Endothelial cell of umbilical vein (primary cell): ENCODE measurements around the gene PDE11A. TPM values are rescaled to one million over a fixed set of nuclear protein-coding genes. Genes with fewer than 3 reads are reported as not detected.

ENCODE experiments used
- BruUV-seq: library from RNA; stranded (reverse); fragments of 400-500 nt; replicated peaks from 2 replicates; lab custom pipeline; 2021; lab: Mats Ljungman, UMichigan
- CTCF ChIA-PET: fragments of 300-600, 350-600 bp; sonication (Branson Sonifier 250); formaldehyde crosslinking; loops from one replicate; lab custom pipeline; 2021; ENCODE audit warnings: antibody characterized with exemption, inconsistent platforms; lab: Charles Lee
- POLR2A ChIA-PET: fragments of 300-600, 350-600 bp; sonication (Branson Sonifier 250); formaldehyde crosslinking; loops from one replicate; lab custom pipeline; 2021; ENCODE audit warnings: antibody characterized with exemption, inconsistent platforms; lab: Charles Lee
- DNase-seq: peaks from one replicate; pipeline ENCODE4 v3.0.0-alpha.2; 2011; ENCODE audit warnings: low read depth, low spot score
- FAIRE-seq: peaks from 2 replicates; lab custom pipeline; 2011; peaks lifted over from hg19 to GRCh38; lab: Jason Lieb, UNC
- H2AFZ ChIP-seq: 2 replicates; pipeline ENCODE4 v1.6.0; 2012; ENCODE audit warnings: low read depth, low read length, control low read depth, inconsistent platforms
- H3K27ac ChIP-seq: 2 replicates; pipeline ENCODE4 v1.5.1; 2011; ENCODE audit warnings: low read depth, mild to moderate bottlenecking, control low read depth, low read length, moderate library complexity; ENCODE audit not compliant: insufficient read depth
- H3K27me3 ChIP-seq, 2 experiments: 2 replicates each; pipeline versions ENCODE4 v1.6.0 to v1.6.1; 2011; ENCODE audit warnings: low read length in 2 of 2, mixed read lengths in 1 of 2; ENCODE audit not compliant: control insufficient read depth in 2 of 2, insufficient read depth in 2 of 2
- H3K36me3 ChIP-seq, 2 experiments: 2 replicates in 1 of 2; 3 replicates in 1 of 2; pipeline ENCODE4 v1.5.1; 2011; ENCODE audit warnings: low read length in 2 of 2, mild to moderate bottlenecking in 1 of 2, moderate library complexity in 1 of 2; ENCODE audit not compliant: control insufficient read depth in 2 of 2, insufficient read depth in 2 of 2; ENCODE audit errors: extremely low read depth in 1 of 2
- H3K4me1 ChIP-seq: 3 replicates; pipeline ENCODE4 v1.5.1; 2011; ENCODE audit warnings: mild to moderate bottlenecking, low read length; ENCODE audit not compliant: control insufficient read depth, insufficient read depth; ENCODE audit errors: extremely low read depth
- H3K4me2 ChIP-seq: 2 replicates; pipeline ENCODE4 v1.6.1; 2011; ENCODE audit warnings: low read length, control low read depth, mixed read lengths; ENCODE audit not compliant: insufficient read depth
- H3K4me3 ChIP-seq, 3 experiments: fragments of 200-600 bp in 1 of 3; sonication (generic), shearing (Covaris generic) in 1 of 3; replicated peaks in 1 of 3; 2 replicates each; pipeline ENCODE4 v1.5.1; 2011 to 2016; ENCODE audit warnings: control low read depth in 3 of 3, low read length in 3 of 3, mild to moderate bottlenecking in 2 of 3, inconsistent platforms in 1 of 3, low read depth in 1 of 3, moderate library complexity in 1 of 3; ENCODE audit not compliant: insufficient read depth in 1 of 3
- H3K79me2 ChIP-seq: 2 replicates; pipeline ENCODE4 v1.6.0; 2012; ENCODE audit warnings: low read length, inconsistent platforms; ENCODE audit not compliant: control insufficient read depth, insufficient read depth
- H3K9ac ChIP-seq: replicated peaks from 2 replicates; pipeline ENCODE3; 2011; ENCODE audit warnings: low read length, control low read depth; ENCODE audit not compliant: insufficient read depth; ENCODE audit errors: extremely low read depth
- H3K9me1 ChIP-seq: replicated peaks from 3 replicates; pipeline ENCODE4 v1.6.0; 2011; ENCODE audit warnings: mild to moderate bottlenecking, low read length; ENCODE audit not compliant: control insufficient read depth, insufficient read depth; ENCODE audit errors: extremely low read depth
- H3K9me3 ChIP-seq: replicated peaks from 2 replicates; pipeline ENCODE4 v1.5.1; 2012; ENCODE audit warnings: low read length, inconsistent platforms; ENCODE audit not compliant: control insufficient read depth, insufficient read depth
- H4K20me1 ChIP-seq: replicated peaks from 2 replicates; pipeline ENCODE3; 2011; ENCODE audit warnings: mild to moderate bottlenecking, low read length; ENCODE audit not compliant: control insufficient read depth, insufficient read depth; ENCODE audit errors: extremely low read depth
- EZH2 ChIP-seq: IDR thresholded peaks from 2 replicates; pipeline ENCODE4 v1.6.1; 2012; ENCODE audit warnings: borderline replicate concordance, low read depth, mild to moderate bottlenecking, moderate library complexity, low read length, inconsistent platforms; ENCODE audit not compliant: severe bottlenecking
- FOS ChIP-seq: IDR thresholded peaks from 2 replicates; pipeline ENCODE4 v1.6.1; 2011; ENCODE audit warnings: mild to moderate bottlenecking, low read length, moderate library complexity, borderline replicate concordance; ENCODE audit not compliant: insufficient read depth
- GATA2 ChIP-seq: IDR thresholded peaks from 2 replicates; pipeline ENCODE4 v1.7.0; 2011; ENCODE audit warnings: low read depth, mild to moderate bottlenecking, moderate library complexity, mixed read lengths, low read length; ENCODE audit not compliant: insufficient read length, insufficient read depth
- JUN ChIP-seq: IDR thresholded peaks from 2 replicates; pipeline ENCODE4 v1.6.1; 2011; ENCODE audit warnings: borderline replicate concordance, low read depth; ENCODE audit not compliant: insufficient read length, insufficient read depth
- MAX ChIP-seq: IDR thresholded peaks from 2 replicates; pipeline ENCODE4 v1.6.1; 2011; ENCODE audit not compliant: insufficient read depth, insufficient read length
- MYC ChIP-seq: IDR thresholded peaks from one replicate; pipeline ENCODE4 v1.6.1; 2011; ENCODE audit warnings: mild to moderate bottlenecking, low read depth, low read length
- POLR2A ChIP-seq: IDR thresholded peaks from 2 replicates; pipeline ENCODE4 v1.6.1; 2012; ENCODE audit warnings: low read depth, mild to moderate bottlenecking, control low read depth, low read length
- POLR2AphosphoS5 ChIP-seq: IDR thresholded peaks from 2 replicates; pipeline ENCODE4 v1.6.1; 2012; ENCODE audit warnings: low read depth, mild to moderate bottlenecking, control low read depth, low read length, moderate library complexity; ENCODE audit not compliant: insufficient read depth
- dilution Hi-C: fragments of 300-500 bp; cut with MboI; formaldehyde crosslinking; loops from one replicate; pipeline ENCODE4 v1.15.0; 2019; ENCODE audit warnings: low sequenced_read_pairs; ENCODE audit not compliant: extremely low pct_ligation_motif_present
- intact Hi-C: fragments of 100-400 bp; cut with micrococcal nuclease; formaldehyde crosslinking; loops from one replicate; pipeline ENCODE4 v1.10.0; 2022
- polyA plus RNA-seq, 4 experiments: library from polyadenylated mRNA; depleted of rRNA in 3 of 4; stranded (reverse) in 3 of 4; unstranded in 1 of 4; fragments of >200 nt; gene quantifications; 2 replicates each; pipeline versions ENCODE4 v1.2.1 to v1.2.3, GENCODE V29; 2011 to 2012; ENCODE audit warnings: missing spikeins in 1 of 4
- total RNA-seq: library from RNA; stranded (reverse); gene quantifications from 2 replicates; pipeline ENCODE4 v1.2.3, GENCODE V29; 2021
- TF ChIP-seq, protein P1 (sequence below), 2 donors: IDR thresholded peaks; 1 replicate in 1 of 2; 2 replicates in 1 of 2; pipeline ENCODE4 v1.5.1; 2011; ENCODE audit warnings: low read length in 2 of 2, mild to moderate bottlenecking in 2 of 2, moderate library complexity in 2 of 2, control low read depth in 1 of 2, inconsistent platforms in 1 of 2, low read depth in 1 of 2; ENCODE audit not compliant: insufficient read depth in 1 of 2; ENCODE audit errors: extremely low read depth in 1 of 2

Gene PDE11A
- total and polyA plus RNA-seq, 2 donors (not counting 3 experiments of a cell fraction or from before 2014, with no cell fraction given): 0.07 to 0.51 TPM

DNA sequence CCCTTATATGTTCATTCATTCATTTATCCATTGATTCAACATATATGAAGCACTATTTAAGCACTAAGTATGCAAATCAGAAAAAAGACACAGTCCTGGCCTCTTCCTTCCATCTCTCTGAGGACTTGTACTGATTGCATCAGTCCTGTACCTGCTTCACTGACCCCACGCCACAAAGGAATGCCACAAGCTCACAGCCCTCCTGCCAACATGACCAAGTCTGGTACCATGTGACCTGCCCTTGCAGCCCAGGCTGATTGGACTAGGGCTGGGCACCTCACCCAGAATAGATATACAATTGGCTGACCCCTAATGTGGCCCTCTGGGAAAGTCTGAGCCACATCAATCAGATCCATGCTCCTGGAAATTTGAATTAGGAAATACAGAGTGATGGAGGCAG lies 483.4 kb downstream of the PDE11A start:
- FAIRE-seq (no peak), DNase-seq (no peak)
- intact Hi-C loops (no loop called here), dilution Hi-C loops (no loop called here)
- Histone ChIP-seq H3K4me2 (no peak overlapping the region), H3K27ac (no peak overlapping the region), H3K9ac (no peak overlapping the region), H3K9me1 (no peaks in the 10 kb centered on the region), H2AFZ (no peak overlapping the region), H3K9me3 (no peaks in the 10 kb centered on the region), H3K4me1 (no peaks in the 10 kb centered on the region), H3K79me2 (no peaks in the 10 kb centered on the region), H3K27me3 (no peaks in the 10 kb centered on the region), H4K20me1 (no peaks in the 10 kb centered on the region), H3K36me3 (no peaks in the 10 kb centered on the region), H3K4me3 (no peak overlapping the region)
- ChIA-PET POLR2A (interaction anchor here (0.6 kb wide), 1 partner anchor 81 kb away, joined by 3 read pairs; no protein-coding TSS in a partner anchor), CTCF (no interaction called here)
- BruUV-seq: no TSS peak
- no peak for TF ChIP-seq POLR2A
- no peak for TF ChIP-seq MAX
- no peak for TF ChIP-seq EZH2
- TF ChIP-seq, protein P1, sequence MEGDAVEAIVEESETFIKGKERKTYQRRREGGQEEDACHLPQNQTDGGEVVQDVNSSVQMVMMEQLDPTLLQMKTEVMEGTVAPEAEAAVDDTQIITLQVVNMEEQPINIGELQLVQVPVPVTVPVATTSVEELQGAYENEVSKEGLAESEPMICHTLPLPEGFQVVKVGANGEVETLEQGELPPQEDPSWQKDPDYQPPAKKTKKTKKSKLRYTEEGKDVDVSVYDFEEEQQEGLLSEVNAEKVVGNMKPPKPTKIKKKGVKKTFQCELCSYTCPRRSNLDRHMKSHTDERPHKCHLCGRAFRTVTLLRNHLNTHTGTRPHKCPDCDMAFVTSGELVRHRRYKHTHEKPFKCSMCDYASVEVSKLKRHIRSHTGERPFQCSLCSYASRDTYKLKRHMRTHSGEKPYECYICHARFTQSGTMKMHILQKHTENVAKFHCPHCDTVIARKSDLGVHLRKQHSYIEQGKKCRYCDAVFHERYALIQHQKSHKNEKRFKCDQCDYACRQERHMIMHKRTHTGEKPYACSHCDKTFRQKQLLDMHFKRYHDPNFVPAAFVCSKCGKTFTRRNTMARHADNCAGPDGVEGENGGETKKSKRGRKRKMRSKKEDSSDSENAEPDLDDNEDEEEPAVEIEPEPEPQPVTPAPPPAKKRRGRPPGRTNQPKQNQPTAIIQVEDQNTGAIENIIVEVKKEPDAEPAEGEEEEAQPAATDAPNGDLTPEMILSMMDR (IDR thresholded peaks at IDR 0.05; ENCODE audit: extremely low read depth in 1 of 2, insufficient read depth in 1 of 2, low read depth in 1 of 2, low read length in 2 of 2): no peak
- no peak for TF ChIP-seq JUN
- no peak for TF ChIP-seq MYC
- no peak for TF ChIP-seq POLR2AphosphoS5
- TF ChIP-seq GATA2: no peak
- no peak for TF ChIP-seq FOS
